Neural cell (in vitro differentiated cells): ENCODE measurements around the gene DHRS3. TPM values are rescaled to one million over a fixed set of nuclear protein-coding genes. Genes with fewer than 3 reads are reported as not detected.
A peak's percentile ranks its signal among the peaks of the same experiment; 100 is the strongest.

Source experiments
- H2AFZ ChIP-seq: fragments of 200-600, 300-800 bp; sonication (generic), shearing (Covaris generic); 2 replicates; pipeline ENCODE4 v1.6.0; 2014; ENCODE audit warnings: low read depth, mild to moderate bottlenecking, antibody characterized with exemption, low read length, moderate library complexity
- H3F3A ChIP-seq: fragments of 200-600 bp; shearing (Covaris generic); 2 replicates; pipeline ENCODE4 v1.6.1; 2016; ENCODE audit warnings: mild to moderate bottlenecking, moderate library complexity, mixed read lengths, antibody characterized with exemption, low read length; ENCODE audit not compliant: insufficient read depth, poor library complexity, severe bottlenecking
- H3K27ac ChIP-seq: fragments of 200-600, 300-800 bp; sonication (generic), shearing (Covaris generic); 2 replicates; pipeline ENCODE4 v1.5.1; 2014; ENCODE audit warnings: mild to moderate bottlenecking, low read length, moderate library complexity
- H3K27me3 ChIP-seq: fragments of 300-800, 200-600 bp; sonication (generic), shearing (Covaris generic); 2 replicates; pipeline ENCODE4 v1.6.0; 2014; ENCODE audit warnings: mild to moderate bottlenecking, low read depth, low read length, moderate library complexity; ENCODE audit not compliant: insufficient read depth
- H3K36me3 ChIP-seq: fragments of 300-800, 200-600 bp; sonication (generic), shearing (Covaris generic); 2 replicates; pipeline ENCODE4 v1.5.1; 2014; ENCODE audit warnings: mild to moderate bottlenecking, antibody characterized with exemption, low read length, moderate library complexity; ENCODE audit not compliant: insufficient read depth
- H3K4me2 ChIP-seq: fragments of 300-800, 200-600 bp; sonication (generic), shearing (Covaris generic); 2 replicates; pipeline ENCODE4 v1.6.0; 2014; ENCODE audit warnings: mild to moderate bottlenecking, low read length
- H3K4me3 ChIP-seq: fragments of 300-800, 200-600 bp; sonication (generic), shearing (Covaris generic); 2 replicates; pipeline ENCODE4 v1.5.1; 2014; ENCODE audit warnings: mild to moderate bottlenecking, low read length, moderate library complexity
- H3K79me2 ChIP-seq: fragments of 200-600 bp; shearing (Covaris generic); replicated peaks from 2 replicates; pipeline ENCODE4 v1.6.0; 2014; ENCODE audit warnings: mild to moderate bottlenecking, low read length, moderate library complexity; ENCODE audit not compliant: insufficient read depth
- H3K9ac ChIP-seq: fragments of 300-800, 200-600 bp; sonication (generic), shearing (Covaris generic); 2 replicates; pipeline ENCODE4 v1.6.1; 2016; ENCODE audit warnings: mild to moderate bottlenecking, low read length, mixed read lengths
- H3K9me2 ChIP-seq: fragments of 200-600 bp; shearing (Covaris generic); 2 replicates; pipeline ENCODE4 v1.6.1; 2016; ENCODE audit warnings: mild to moderate bottlenecking, low read length, mixed read lengths; ENCODE audit not compliant: insufficient read depth
- H3K9me3 ChIP-seq: fragments of 200-600, 300-800 bp; sonication (generic), shearing (Covaris generic); 2 replicates; pipeline ENCODE4 v1.6.1; 2016; ENCODE audit warnings: mild to moderate bottlenecking, mixed run types, low read length, moderate library complexity, mixed read lengths
- H4K20me1 ChIP-seq: fragments of 200-600 bp; shearing (Covaris generic); 2 replicates; pipeline ENCODE4 v1.6.1; 2016; ENCODE audit warnings: mild to moderate bottlenecking, mixed run types; ENCODE audit not compliant: insufficient read depth
- CTCF ChIP-seq: fragments of 450-650 bp; IDR thresholded peaks from 2 replicates; pipeline ENCODE4 v1.5.1; 2014; ENCODE audit warnings: antibody characterized with exemption, mild to moderate bottlenecking, moderate library complexity; ENCODE audit not compliant: poor library complexity, severe bottlenecking
- EP300 ChIP-seq: fragments of 450-650 bp; conservative IDR thresholded peaks from 2 replicates; pipeline ENCODE4 v1.6.1; 2014; ENCODE audit warnings: antibody characterized with exemption, mild to moderate bottlenecking, moderate library complexity; ENCODE audit not compliant: poor library complexity, severe bottlenecking
- EZH2 ChIP-seq: fragments of 200-600, 300-800 bp; shearing (Covaris generic), sonication (generic); IDR thresholded peaks from 2 replicates; pipeline ENCODE4 v1.6.1; 2014; ENCODE audit warnings: antibody characterized with exemption, low read length, borderline replicate concordance, mild to moderate bottlenecking; ENCODE audit not compliant: insufficient read depth, poor library complexity, severe bottlenecking
- MXI1 ChIP-seq: fragments of 450-650 bp; conservative IDR thresholded peaks from 2 replicates; pipeline ENCODE4 v1.6.1; 2014; ENCODE audit warnings: antibody characterized with exemption, mild to moderate bottlenecking; ENCODE audit not compliant: poor library complexity, severe bottlenecking
- POLR2AphosphoS5 ChIP-seq: IDR thresholded peaks from 2 replicates; pipeline ENCODE4 v1.6.1; 2012
- RAD21 ChIP-seq: fragments of 450-650 bp; conservative IDR thresholded peaks from 2 replicates; pipeline ENCODE4 v1.6.1; 2014; ENCODE audit warnings: antibody characterized with exemption, mild to moderate bottlenecking, moderate library complexity
- REST ChIP-seq: IDR thresholded peaks from 2 replicates; pipeline ENCODE4 v1.6.1; 2012; ENCODE audit warnings: borderline replicate concordance
- SMC3 ChIP-seq: fragments of 450-650 bp; conservative IDR thresholded peaks from 2 replicates; pipeline ENCODE4 v1.6.1; 2014; ENCODE audit warnings: antibody characterized with exemption, mild to moderate bottlenecking, moderate library complexity; ENCODE audit not compliant: poor library complexity
- TAF1 ChIP-seq: IDR thresholded peaks from 2 replicates; pipeline ENCODE4 v1.6.1; 2012; ENCODE audit warnings: low read depth
- polyA plus RNA-seq: library from polyadenylated mRNA; depleted of rRNA; stranded (reverse); fragments of >200 nt; gene quantifications from 2 replicates; pipeline ENCODE4 v1.2.3, GENCODE V29; 2014

The DHRS3 gene
- polyA plus RNA-seq, 1 donor from 2014 or later, result 0.22 TPM

- Histone ChIP-seq H3K4me3 (no peak overlapping the region), H3F3A (no peaks in the 10 kb centered on the region), H2AFZ (no peak overlapping the region), H3K27ac (no peak overlapping the region), H3K79me2 (no peaks in the 10 kb centered on the region), H3K9me3 (no peaks in the 10 kb centered on the region), H3K9me2 (no peaks in the 10 kb centered on the region), H3K4me2 (no peak overlapping the region), H3K36me3 (no peaks in the 10 kb centered on the region), H4K20me1 (no peaks in the 10 kb centered on the region), H3K9ac (no peak overlapping the region), H3K27me3 (no peaks in the 10 kb centered on the region)
- TF ChIP-seq EZH2 (no peak), CTCF (no peak), MXI1 (no peak), POLR2AphosphoS5 (no peak), TAF1 (no peak), EP300 (no peak), REST (no peak), SMC3 (no peak), RAD21 (no peak)
These were observed 13.0 kb downstream of the DHRS3 start for GRCh38 chr1:12604986-12605385.

- no peaks in the 10 kb centered on the region for H3F3A ChIP-seq
- TF ChIP-seq REST (no peak), EP300 (peak; percentile 83), POLR2AphosphoS5 (peak; percentile 39)
- peak overlapping the region; percentile 29 for H3K9ac ChIP-seq
- no peaks in the 10 kb centered on the region for H3K27me3 ChIP-seq
- H4K20me1 ChIP-seq, result no peaks in the 10 kb centered on the region
- peak overlapping the region; percentile 63 for H3K27ac ChIP-seq
- H3K9me2 ChIP-seq, result no peaks in the 10 kb centered on the region
- H3K79me2 ChIP-seq, result no peaks in the 10 kb centered on the region
- H3K36me3 ChIP-seq, result no peaks in the 10 kb centered on the region
- no peaks in the 10 kb centered on the region for H3K9me3 ChIP-seq
- H2AFZ ChIP-seq, result no peak overlapping the region
- no peak overlapping the region for H3K4me2 ChIP-seq
- H3K4me3 ChIP-seq, result peak overlapping the region; percentile 35
These were observed 13.7 kb downstream of the DHRS3 start for GRCh38 chr1:12604114-12604874.
